Left ventricle myocardium inferior (tissue), 1 donor: ENCODE data around the gene EPHB1. TPM values are rescaled to one million over a fixed set of nuclear protein-coding genes. Genes with fewer than 3 reads are reported as not detected.

ENCODE experiments used
- DNase-seq: peaks from one replicate; pipeline ENCODE4 v3.0.0-alpha.2; 2020
- H3K27ac ChIP-seq: fragments of 200-600 bp; replicated peaks from 2 replicates; pipeline ENCODE4 v1.8.0; 2021
- H3K27me3 ChIP-seq: fragments of 200-600 bp; 2 replicates; pipeline ENCODE4 v1.8.0; 2021; ENCODE audit warnings: low read depth
- H3K36me3 ChIP-seq: fragments of 200-600 bp; 2 replicates; pipeline ENCODE4 v1.8.0; 2021
- H3K4me1 ChIP-seq: fragments of 200-600 bp; 2 replicates; pipeline ENCODE4 v1.8.0; 2021
- H3K4me3 ChIP-seq: fragments of 200-600 bp; 2 replicates; pipeline ENCODE4 v1.8.0; 2021; ENCODE audit warnings: mild to moderate bottlenecking, moderate library complexity
- H3K9me3 ChIP-seq: fragments of 200-600 bp; replicated peaks from 2 replicates; pipeline ENCODE4 v1.8.0; 2021
- CTCF ChIP-seq: fragments of 200-600 bp; IDR thresholded peaks from 2 replicates; pipeline ENCODE4 v1.8.0; 2021; ENCODE audit warnings: antibody characterized with exemption, mild to moderate bottlenecking, borderline replicate concordance
- intact Hi-C: fragments of 100-400 bp; cut with micrococcal nuclease; formaldehyde crosslinking; loops from one replicate; pipeline ENCODE4 v1.11.0; 2022
- total RNA-seq: library from RNA; stranded (reverse); fragmentation: NEBNext Ultra II Directional; extraction: Animal tissue kit (Norgen Biotek cat#: 25700); gene quantifications from one replicate; pipeline ENCODE4 v1.2.1, GENCODE V29; 2021
- donor health status: DM: no; HTN: yes; CAD: no; lungs with severe emphysema.

Gene EPHB1
- total RNA-seq, 1 donor from 2014 or later = 1.3 TPM

DNA sequence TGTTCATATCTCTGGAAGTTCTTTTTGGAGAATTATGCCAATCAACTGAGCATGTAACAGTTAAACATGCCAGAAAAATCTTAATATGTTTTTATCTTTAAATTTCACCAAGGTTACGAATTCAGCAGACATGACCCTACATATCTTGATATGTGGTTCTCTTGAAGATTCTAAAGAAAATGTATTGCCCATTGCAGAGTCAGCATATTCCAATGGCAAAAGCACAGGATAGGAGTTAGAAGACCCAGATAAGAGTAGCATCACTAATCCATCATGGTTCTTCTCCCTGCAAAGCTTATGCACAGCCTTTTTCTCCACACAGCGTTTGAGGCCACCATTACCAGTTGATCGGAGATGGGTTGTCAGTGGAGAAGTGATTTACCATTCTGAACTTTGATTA lies 402.8 kb downstream of the EPHB1 start:
- no peaks in the 10 kb centered on the region for H3K36me3 ChIP-seq
- no peaks in the 10 kb centered on the region for H3K27me3 ChIP-seq
- TF ChIP-seq CTCF = no peak
- intact Hi-C loops = no loop called here
- no peak overlapping the region for H3K4me3 ChIP-seq
- no peaks in the 10 kb centered on the region for H3K9me3 ChIP-seq
- DNase-seq = no peak
- no peak overlapping the region for H3K27ac ChIP-seq
- no peaks in the 10 kb centered on the region for H3K4me1 ChIP-seq

DNA sequence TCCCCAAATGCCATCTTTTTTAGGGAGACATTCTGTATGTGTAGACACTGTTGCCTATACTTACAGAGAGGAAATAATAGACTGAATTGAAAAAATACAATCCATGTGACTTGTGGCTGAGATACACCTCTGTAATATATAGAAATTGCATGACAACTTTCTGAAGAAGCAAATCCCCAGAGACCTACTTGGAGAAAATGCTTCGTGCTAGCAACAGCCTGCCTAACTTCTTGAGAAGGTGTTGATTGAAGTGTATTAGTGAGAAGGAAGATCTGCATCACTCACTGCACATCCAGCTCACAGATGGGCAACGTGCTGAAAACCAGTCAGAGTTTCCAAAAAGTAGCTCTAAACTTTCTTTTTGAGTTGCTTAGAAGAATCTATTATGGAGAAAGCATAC lies 404.1 kb downstream of the EPHB1 start:
- DNase-seq = no peak
- intact Hi-C loops = no loop called here
- H3K27me3 ChIP-seq = no peaks in the 10 kb centered on the region
- H3K4me3 ChIP-seq = no peak overlapping the region
- no peak for TF ChIP-seq CTCF
- H3K9me3 ChIP-seq = no peaks in the 10 kb centered on the region
- H3K27ac ChIP-seq = no peak overlapping the region
- no peaks in the 10 kb centered on the region for H3K4me1 ChIP-seq
- H3K36me3 ChIP-seq = no peaks in the 10 kb centered on the region

- Histone ChIP-seq H3K9me3 (no peaks in the 10 kb centered on the region), H3K36me3 (no peaks in the 10 kb centered on the region), H3K27ac (no peak overlapping the region), H3K27me3 (no peaks in the 10 kb centered on the region), H3K4me3 (no peak overlapping the region), H3K4me1 (no peaks in the 10 kb centered on the region)
- intact Hi-C loops = no loop called here
- DNase-seq = no peak
- TF ChIP-seq CTCF = no peak
These were observed 408.0 kb downstream of the EPHB1 start for GRCh38 chr3:135203026-135203425.

DNA sequence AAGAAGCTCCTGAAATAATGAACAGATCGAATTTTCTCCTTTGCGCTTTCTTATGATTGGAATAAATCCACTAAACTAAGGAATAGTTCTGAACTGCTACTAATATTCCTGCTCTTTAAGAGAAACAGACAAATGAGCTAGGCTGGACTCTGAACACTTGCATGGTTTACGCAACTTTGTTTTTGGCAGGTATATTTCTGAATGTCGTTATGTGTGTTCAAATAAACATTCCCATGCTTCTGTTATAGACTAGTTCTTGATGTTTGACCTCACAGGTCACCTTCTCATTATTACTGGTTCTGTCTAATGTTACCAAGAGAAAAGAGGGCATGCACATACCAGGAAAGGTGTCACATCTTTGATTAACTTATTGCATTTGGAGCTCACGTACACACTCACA lies 418.2 kb downstream of the EPHB1 start:
- H3K27me3 ChIP-seq = no peaks in the 10 kb centered on the region
- no peak for TF ChIP-seq CTCF
- H3K27ac ChIP-seq = no peak overlapping the region
- no peak for DNase-seq
- no peak overlapping the region for H3K4me3 ChIP-seq
- H3K9me3 ChIP-seq = no peaks in the 10 kb centered on the region
- no peaks in the 10 kb centered on the region for H3K36me3 ChIP-seq
- intact Hi-C loops = no loop called here
- no peaks in the 10 kb centered on the region for H3K4me1 ChIP-seq

DNA sequence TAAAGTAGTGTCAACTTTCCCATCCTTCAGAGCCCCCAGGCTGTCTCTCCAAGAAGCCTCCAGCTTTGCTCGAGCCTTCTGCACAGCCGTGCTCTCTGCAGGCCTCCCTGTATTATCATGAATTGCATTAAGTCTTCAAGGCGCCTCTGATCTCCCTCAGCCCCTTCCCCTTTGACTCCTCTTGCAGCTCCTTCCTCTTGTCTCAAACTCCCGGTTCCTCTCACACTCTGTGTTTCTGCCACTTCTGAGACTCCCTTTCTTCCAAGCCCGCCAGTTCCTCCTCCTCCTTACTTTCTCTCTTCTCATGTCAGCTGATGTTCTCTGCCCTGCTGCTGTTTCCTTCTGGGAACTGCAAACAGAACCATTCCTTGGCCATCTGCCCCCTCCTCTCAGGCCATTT lies 418.8 kb downstream of the EPHB1 start:
- Histone ChIP-seq H3K4me3 (no peak overlapping the region), H3K27me3 (no peaks in the 10 kb centered on the region), H3K36me3 (no peaks in the 10 kb centered on the region), H3K4me1 (peaks cover 4% of the 10 kb centered on the region), H3K27ac (no peak overlapping the region), H3K9me3 (no peaks in the 10 kb centered on the region)
- intact Hi-C loops = no loop called here
- no peak for TF ChIP-seq CTCF
- no peak for DNase-seq

GRCh38 chr3:135214400-135214799 lies 419.3 kb downstream of the EPHB1 start:
- no peak for TF ChIP-seq CTCF
- H3K27me3 ChIP-seq = no peaks in the 10 kb centered on the region
- H3K27ac ChIP-seq = no peak overlapping the region
- no peaks in the 10 kb centered on the region for H3K36me3 ChIP-seq
- intact Hi-C loops = no loop called here
- no peaks in the 10 kb centered on the region for H3K9me3 ChIP-seq
- H3K4me1 ChIP-seq = peaks cover 4% of the 10 kb centered on the region
- no peak for DNase-seq
- no peak overlapping the region for H3K4me3 ChIP-seq
